Keratinocyte (primary cell): ENCODE data around the gene TRMT112. TPM values are rescaled to one million over a fixed set of nuclear protein-coding genes. Genes with fewer than 3 reads are reported as not detected.

Experiments
- DNase-seq: peaks from one replicate; pipeline ENCODE4 v3.0.0-alpha.2; 2011; ENCODE audit warnings: low read depth, missing footprints, low spot score
- FAIRE-seq: peaks from 2 replicates; lab custom pipeline; 2011; peaks lifted over from hg19 to GRCh38; lab: Jason Lieb, UNC
- H2AFZ ChIP-seq: 2 replicates; pipeline ENCODE4 v1.6.0; 2012; ENCODE audit warnings: low read length, control low read depth, inconsistent platforms; ENCODE audit not compliant: control insufficient read depth
- H3K27ac ChIP-seq: 2 replicates; pipeline ENCODE4 v1.5.1; 2011; ENCODE audit warnings: low read length; ENCODE audit not compliant: control insufficient read depth, insufficient read depth
- H3K27me3 ChIP-seq: 3 replicates; pipeline ENCODE4 v1.6.0; 2011; ENCODE audit warnings: low read length; ENCODE audit not compliant: control insufficient read depth, insufficient read depth; ENCODE audit errors: extremely low read depth
- H3K36me3 ChIP-seq, 2 experiments: 2 replicates in 1 of 2; 3 replicates in 1 of 2; pipeline ENCODE4 v1.5.1; 2011; ENCODE audit warnings: low read length in 2 of 2, mild to moderate bottlenecking in 1 of 2; ENCODE audit not compliant: control insufficient read depth in 2 of 2, insufficient read depth in 2 of 2; ENCODE audit errors: extremely low read depth in 1 of 2
- H3K4me1 ChIP-seq: 3 replicates; pipeline ENCODE4 v1.5.1; 2011; ENCODE audit warnings: low read length; ENCODE audit not compliant: control insufficient read depth, insufficient read depth; ENCODE audit errors: extremely low read depth
- H3K4me2 ChIP-seq: 3 replicates; pipeline ENCODE4 v1.6.0; 2011; ENCODE audit warnings: low read depth, low read length; ENCODE audit not compliant: control insufficient read depth, insufficient read depth; ENCODE audit errors: extremely low read depth
- H3K4me3 ChIP-seq, 3 experiments: fragments of 200-600 bp in 1 of 3; sonication (generic) in 1 of 3; 2 replicates in 2 of 3; 3 replicates in 1 of 3; pipeline ENCODE4 v1.5.1; 2011 to 2016; ENCODE audit warnings: low read length in 3 of 3, mild to moderate bottlenecking in 3 of 3, control low read depth in 2 of 3, inconsistent platforms in 1 of 3, low read depth in 1 of 3, mixed read lengths in 1 of 3, mixed run types in 1 of 3, moderate library complexity in 1 of 3; ENCODE audit not compliant: control insufficient read depth in 2 of 3, insufficient read depth in 2 of 3; ENCODE audit errors: extremely low read depth in 1 of 3
- H3K79me2 ChIP-seq: 2 replicates; pipeline ENCODE4 v1.6.0; 2012; ENCODE audit warnings: low read length; ENCODE audit not compliant: control insufficient read depth, insufficient read depth
- H3K9ac ChIP-seq: 3 replicates; pipeline ENCODE4 v1.6.0; 2011; ENCODE audit warnings: low read length; ENCODE audit not compliant: control insufficient read depth, insufficient read depth; ENCODE audit errors: extremely low read depth
- H3K9me1 ChIP-seq: 3 replicates; pipeline ENCODE4 v1.6.0; 2011; ENCODE audit warnings: low read length; ENCODE audit not compliant: control insufficient read depth, insufficient read depth; ENCODE audit errors: extremely low read depth
- H3K9me3 ChIP-seq: 2 replicates; pipeline ENCODE4 v1.5.1; 2012; ENCODE audit warnings: low read depth, low read length; ENCODE audit not compliant: control insufficient read depth
- H4K20me1 ChIP-seq: 3 replicates; pipeline ENCODE4 v1.6.0; 2011; ENCODE audit warnings: low read length; ENCODE audit not compliant: control insufficient read depth, insufficient read depth; ENCODE audit errors: extremely low read depth
- CTCF ChIP-seq, 3 experiments: IDR thresholded peaks in 1 of 3; conservative IDR thresholded peaks in 1 of 3; optimal IDR thresholded peaks in 1 of 3; 2 replicates in 2 of 3; 3 replicates in 1 of 3; pipeline versions ENCODE3 to v1.5.1; 2011; ENCODE audit warnings: low read length in 3 of 3, mild to moderate bottlenecking in 3 of 3, moderate library complexity in 2 of 3, control low read depth in 1 of 3, inconsistent platforms in 1 of 3; ENCODE audit not compliant: insufficient read depth in 2 of 3; ENCODE audit errors: extremely low read depth in 1 of 3
- EZH2 ChIP-seq: IDR thresholded peaks from one replicate; pipeline ENCODE4 v1.6.1; 2012; ENCODE audit warnings: inconsistent platforms, mild to moderate bottlenecking, low read length, moderate library complexity
- dilution Hi-C: fragments of 300-500 bp; cut with MboI; formaldehyde crosslinking; loops from one replicate; pipeline ENCODE4 v1.7.0; 2020; ENCODE audit warnings: low sequenced_read_pairs; ENCODE audit not compliant: extremely low pct_ligation_motif_present
- polyA plus RNA-seq, 5 experiments: library from polyadenylated mRNA; depleted of rRNA in 3 of 5; stranded (reverse) in 3 of 5; stranded (forward) in 1 of 5; unstranded in 1 of 5; fragments of >200 nt; gene quantifications; 1 replicate in 1 of 5; 2 replicates in 3 of 5; 3 replicates in 1 of 5; pipeline versions ENCODE4 v1.2.1 to v1.2.3, GENCODE V29; 2011 to 2012; ENCODE audit warnings: missing spikeins in 2 of 5, low read depth in 1 of 5, low replicate concordance in 1 of 5

The TRMT112 gene
- polyA plus RNA-seq, 1 donor (not counting 4 experiments of a cell fraction or from before 2014, with no cell fraction given): 408 TPM

GRCh38 chr11:64338716-64339115, 21.4 kb upstream of the TRMT112 start:
- peaks cover 16% of the 10 kb centered on the region for H3K4me1 ChIP-seq
- no peaks in the 10 kb centered on the region for H3K79me2 ChIP-seq
- no peak for FAIRE-seq
- H3K27ac ChIP-seq: no peak overlapping the region
- no peaks in the 10 kb centered on the region for H3K36me3 ChIP-seq
- H2AFZ ChIP-seq: no peak overlapping the region
- H4K20me1 ChIP-seq: no peaks in the 10 kb centered on the region
- H3K4me3 ChIP-seq: no peak overlapping the region
- H3K9me1 ChIP-seq: no peaks in the 10 kb centered on the region
- DNase-seq: no peak
- H3K27me3 ChIP-seq: no peaks in the 10 kb centered on the region
- no peak overlapping the region for H3K4me2 ChIP-seq
- no peaks in the 10 kb centered on the region for H3K9me3 ChIP-seq
- no peak overlapping the region for H3K9ac ChIP-seq
- TF ChIP-seq EZH2: no peak
- TF ChIP-seq CTCF (optimal IDR thresholded peaks at IDR 0.05 in 1 of 3, IDR thresholded peaks at IDR 0.05 in 1 of 3, conservative IDR thresholded peaks at IDR 0.05 in 1 of 3; ENCODE audit: extremely low read depth in 1 of 3, insufficient read depth in 2 of 3, low read length in 3 of 3): no peak
- dilution Hi-C loops: no loop called here

- Histone ChIP-seq H3K4me2 (no peak overlapping the region), H3K9ac (no peak overlapping the region), H3K27ac (no peak overlapping the region), H3K79me2 (no peaks in the 10 kb centered on the region), H3K36me3 (no peaks in the 10 kb centered on the region), H3K27me3 (no peaks in the 10 kb centered on the region), H3K9me1 (no peaks in the 10 kb centered on the region), H2AFZ (no peak overlapping the region), H3K4me1 (peaks cover 11% of the 10 kb centered on the region), H3K9me3 (no peaks in the 10 kb centered on the region), H4K20me1 (no peaks in the 10 kb centered on the region), H3K4me3 (no peak overlapping the region)
- TF ChIP-seq CTCF (optimal IDR thresholded peaks at IDR 0.05 in 1 of 3, IDR thresholded peaks at IDR 0.05 in 1 of 3, conservative IDR thresholded peaks at IDR 0.05 in 1 of 3; ENCODE audit: extremely low read depth in 1 of 3, insufficient read depth in 2 of 3, low read length in 3 of 3) (no peak), EZH2 (no peak)
- DNase-seq: no peak
- dilution Hi-C loops: no loop called here
- FAIRE-seq: no peak
Observed at GRCh38 chr11:64337538-64338249, 20.3 kb upstream of the TRMT112 start.
